Rectal smooth muscle tissue (tissue), 1 donor: Measurements from ENCODE around the gene DNAH7.
A peak's percentile ranks its signal among the peaks of the same experiment; 100 is the strongest.

Source experiments
- H3K27ac ChIP-seq: one replicate; pipeline ENCODE4 v1.7.0; 2013; ENCODE audit warnings: low read depth, low read length, inconsistent platforms
- H3K27me3 ChIP-seq: one replicate; pipeline ENCODE4 v1.7.0; 2013; ENCODE audit warnings: low read length; ENCODE audit not compliant: control insufficient read depth, insufficient read depth
- H3K36me3 ChIP-seq: one replicate; pipeline ENCODE4 v1.7.0; 2013; ENCODE audit warnings: low read length; ENCODE audit not compliant: control insufficient read depth, insufficient read depth
- H3K4me1 ChIP-seq: one replicate; pipeline ENCODE4 v1.7.0; 2013; ENCODE audit warnings: low read length; ENCODE audit not compliant: control insufficient read depth, insufficient read depth
- H3K4me3 ChIP-seq: one replicate; pipeline ENCODE4 v1.7.0; 2013; ENCODE audit warnings: low read length
- H3K9ac ChIP-seq: one replicate; pipeline ENCODE4 v1.7.0; 2013; ENCODE audit warnings: low read length

DNAH7 gene

GRCh38 chr2:196068271-196069209 lies at the start of gene DNAH7:
Gene DNAH7 (minus strand): TSS chr2:196068837. CDS start chr2:196068711, 126 bp downstream.
- H3K4me1 ChIP-seq = peaks cover 2% of the 10 kb centered on the region
- H3K9ac ChIP-seq = peak within 1 kb of the TSS; percentile 49
- H3K27ac ChIP-seq = peak within 1 kb of the TSS; percentile 60

GRCh38 chr2:196117214-196117705 lies 48.6 kb upstream of the DNAH7 start:
- H3K4me1 ChIP-seq = no peaks in the 10 kb centered on the region
- H3K27ac ChIP-seq = no peak overlapping the region
- H3K4me3 ChIP-seq = no peak overlapping the region
- no peaks in the 10 kb centered on the region for H3K36me3 ChIP-seq
- H3K9ac ChIP-seq = no peak overlapping the region
- no peaks in the 10 kb centered on the region for H3K27me3 ChIP-seq

More at GRCh38 chr2:196068271-196069209, at the start of gene DNAH7:
- Histone ChIP-seq H3K4me3 (peak within 1 kb of the TSS; percentile 92), H3K36me3 (no peaks in the 10 kb centered on the region), H3K27me3 (no peaks in the 10 kb centered on the region)

- no peak overlapping the region for H3K4me3 ChIP-seq
- no peaks in the 10 kb centered on the region for H3K27me3 ChIP-seq
- H3K27ac ChIP-seq = no peak overlapping the region
- H3K4me1 ChIP-seq = no peaks in the 10 kb centered on the region
- no peaks in the 10 kb centered on the region for H3K36me3 ChIP-seq
- no peak overlapping the region for H3K9ac ChIP-seq
Measured at GRCh38 chr2:196113061-196113974, 44.7 kb upstream of the DNAH7 start.

- H3K36me3 ChIP-seq = no peaks in the 10 kb centered on the region
- no peak overlapping the region for H3K4me3 ChIP-seq
- H3K27ac ChIP-seq = no peak overlapping the region
- no peaks in the 10 kb centered on the region for H3K27me3 ChIP-seq
- no peak overlapping the region for H3K9ac ChIP-seq
- no peaks in the 10 kb centered on the region for H3K4me1 ChIP-seq
Measured at GRCh38 chr2:196112418-196113034, 43.9 kb upstream of the DNAH7 start.

- H3K9ac ChIP-seq = no peak overlapping the region
- no peaks in the 10 kb centered on the region for H3K4me1 ChIP-seq
- H3K4me3 ChIP-seq = no peak overlapping the region
- H3K36me3 ChIP-seq = no peaks in the 10 kb centered on the region
- no peak overlapping the region for H3K27ac ChIP-seq
- H3K27me3 ChIP-seq = no peaks in the 10 kb centered on the region
Measured at GRCh38 chr2:196108604-196109003, 40.0 kb upstream of the DNAH7 start.

GRCh38 chr2:196105951-196106350 lies 37.3 kb upstream of the DNAH7 start:
- Histone ChIP-seq H3K4me1 (no peaks in the 10 kb centered on the region), H3K9ac (no peak overlapping the region), H3K4me3 (no peak overlapping the region), H3K36me3 (no peaks in the 10 kb centered on the region), H3K27me3 (no peaks in the 10 kb centered on the region), H3K27ac (no peak overlapping the region)

- no peak overlapping the region for H3K9ac ChIP-seq
- H3K27ac ChIP-seq = no peak overlapping the region
- H3K27me3 ChIP-seq = no peaks in the 10 kb centered on the region
- no peak overlapping the region for H3K4me3 ChIP-seq
- no peaks in the 10 kb centered on the region for H3K4me1 ChIP-seq
- no peaks in the 10 kb centered on the region for H3K36me3 ChIP-seq
Measured at GRCh38 chr2:196104066-196104465, 35.4 kb upstream of the DNAH7 start.

- Histone ChIP-seq H3K4me1 (no peaks in the 10 kb centered on the region), H3K27ac (no peak overlapping the region), H3K9ac (no peak overlapping the region), H3K27me3 (no peaks in the 10 kb centered on the region), H3K4me3 (no peak overlapping the region), H3K36me3 (no peaks in the 10 kb centered on the region)
Measured at GRCh38 chr2:196103626-196104025, 35.0 kb upstream of the DNAH7 start.

- Histone ChIP-seq H3K4me1 (no peaks in the 10 kb centered on the region), H3K27ac (no peak overlapping the region)
Measured at GRCh38 chr2:196101325-196101991, 32.8 kb upstream of the DNAH7 start.

GRCh38 chr2:196099916-196100315 lies 31.3 kb upstream of the DNAH7 start:
- Histone ChIP-seq H3K27me3 (no peaks in the 10 kb centered on the region), H3K9ac (no peak overlapping the region), H3K27ac (no peak overlapping the region), H3K4me1 (no peaks in the 10 kb centered on the region), H3K4me3 (no peak overlapping the region), H3K36me3 (no peaks in the 10 kb centered on the region)

More at GRCh38 chr2:196101325-196101991, 32.8 kb upstream of the DNAH7 start:
- no peaks in the 10 kb centered on the region for H3K27me3 ChIP-seq
- no peak overlapping the region for H3K9ac ChIP-seq
- no peak overlapping the region for H3K4me3 ChIP-seq
- no peaks in the 10 kb centered on the region for H3K36me3 ChIP-seq

GRCh38 chr2:196097864-196098660 lies 29.4 kb upstream of the DNAH7 start:
- no peaks in the 10 kb centered on the region for H3K4me1 ChIP-seq
- no peaks in the 10 kb centered on the region for H3K27me3 ChIP-seq
- no peak overlapping the region for H3K27ac ChIP-seq
- no peak overlapping the region for H3K9ac ChIP-seq
- H3K4me3 ChIP-seq = no peak overlapping the region
- no peaks in the 10 kb centered on the region for H3K36me3 ChIP-seq
